ENCODE results near the gene SLC4A1AP. TPM values are rescaled to one million over a fixed set of nuclear protein-coding genes. Genes with fewer than 3 reads are reported as not detected.

Gene SLC4A1AP
- total and polyA plus RNA-seq, 2 of the 13 experiments (the other 11 are each of a cell fraction or from before 2014, with no cell fraction given): 15.3 to 44.6 TPM

GRCh38 chr2:27736031-27736889 lies 72.6 kb downstream of the SLC4A1AP start (continued):
- TF ChIP-seq ZNF609 (CRISPR knock-in tag; IDR thresholded peaks at IDR 0.05; ENCODE audit: borderline replicate concordance) (0 out of 2 replicates have a peak, but pooled peaks have one; percentile 14), NCOA1 (CRISPR knock-in tag; IDR thresholded peaks at IDR 0.05) (no peak), ZUFSP (CRISPR knock-in tag; IDR thresholded peaks at IDR 0.05; ENCODE audit: borderline replicate concordance) (no peak), DBP (CRISPR knock-in tag; IDR thresholded peaks at IDR 0.05; ENCODE audit: not compliant biosample characterization) (no peak), PAXIP1 (CRISPR knock-in tag; conservative IDR thresholded peaks at IDR 0.05) (0 out of 2 replicates have a peak, but pooled peaks have one; percentile 20), PHF20 (CRISPR knock-in tag; IDR thresholded peaks at IDR 0.05) (no peak), ZNF558 (CRISPR knock-in tag; IDR thresholded peaks at IDR 0.05; ENCODE audit: borderline replicate concordance) (no peak), ZSCAN22 (CRISPR knock-in tag; IDR thresholded peaks at IDR 0.05) (no peak), NFE2L1 (CRISPR knock-in tag; IDR thresholded peaks at IDR 0.05; ENCODE audit: borderline replicate concordance) (no peak), JUN (CRISPR knock-in tag; IDR thresholded peaks at IDR 0.05) (no peak), AKAP8 (CRISPR knock-in tag; IDR thresholded peaks at IDR 0.05) (no peak), ISX (CRISPR knock-in tag; conservative IDR thresholded peaks at IDR 0.05) (no peak), POLR2AphosphoS5 (IDR thresholded peaks at IDR 0.05; ENCODE audit: low read depth, low read length) (no peak), ZNF343 (CRISPR knock-in tag; IDR thresholded peaks at IDR 0.05) (0 out of 2 replicates have a peak, but pooled peaks have one; percentile 33), BRCA1 (CRISPR knock-in tag; IDR thresholded peaks at IDR 0.05) (no peak)

Data from HepG2 (cell line).